HEK293T (cell line): Measurements from ENCODE around the gene APBB2.

ENCODE experiments used
- ARNT ChIP-seq: fragments of 450-650 bp; IDR thresholded peaks from 2 replicates; pipeline ENCODE4 v1.6.1; 2017; ENCODE audit warnings: mild to moderate bottlenecking
- BHLHE40 ChIP-seq: fragments of 450-650 bp; IDR thresholded peaks from 2 replicates; pipeline ENCODE4 v1.6.1; 2016; ENCODE audit warnings: mild to moderate bottlenecking, moderate library complexity, borderline replicate concordance
- CTBP1 ChIP-seq: fragments of 450-650 bp; IDR thresholded peaks from 2 replicates; pipeline ENCODE4 v1.6.1; 2016; ENCODE audit warnings: borderline replicate concordance
- FOXA1 ChIP-seq: fragments of 450-650 bp; IDR thresholded peaks from 2 replicates; pipeline ENCODE4 v1.6.1; 2016; ENCODE audit warnings: mild to moderate bottlenecking
- FOXK2 ChIP-seq: fragments of 450-650 bp; IDR thresholded peaks from 2 replicates; pipeline ENCODE4 v1.6.1; 2016; ENCODE audit warnings: mild to moderate bottlenecking
- LEF1 ChIP-seq: fragments of 450-650 bp; IDR thresholded peaks from 2 replicates; pipeline ENCODE4 v1.6.1; 2017; ENCODE audit warnings: mild to moderate bottlenecking, borderline replicate concordance
- NFRKB ChIP-seq: fragments of 450-650 bp; IDR thresholded peaks from 2 replicates; pipeline ENCODE4 v1.6.1; 2016; ENCODE audit warnings: mild to moderate bottlenecking, moderate library complexity
- SP1 ChIP-seq: fragments of 450-650 bp; IDR thresholded peaks from 2 replicates; pipeline ENCODE4 v1.6.1; 2017
- ZNF384 ChIP-seq: fragments of 450-650 bp; IDR thresholded peaks from 2 replicates; pipeline ENCODE4 v1.6.1; 2016

DNA sequence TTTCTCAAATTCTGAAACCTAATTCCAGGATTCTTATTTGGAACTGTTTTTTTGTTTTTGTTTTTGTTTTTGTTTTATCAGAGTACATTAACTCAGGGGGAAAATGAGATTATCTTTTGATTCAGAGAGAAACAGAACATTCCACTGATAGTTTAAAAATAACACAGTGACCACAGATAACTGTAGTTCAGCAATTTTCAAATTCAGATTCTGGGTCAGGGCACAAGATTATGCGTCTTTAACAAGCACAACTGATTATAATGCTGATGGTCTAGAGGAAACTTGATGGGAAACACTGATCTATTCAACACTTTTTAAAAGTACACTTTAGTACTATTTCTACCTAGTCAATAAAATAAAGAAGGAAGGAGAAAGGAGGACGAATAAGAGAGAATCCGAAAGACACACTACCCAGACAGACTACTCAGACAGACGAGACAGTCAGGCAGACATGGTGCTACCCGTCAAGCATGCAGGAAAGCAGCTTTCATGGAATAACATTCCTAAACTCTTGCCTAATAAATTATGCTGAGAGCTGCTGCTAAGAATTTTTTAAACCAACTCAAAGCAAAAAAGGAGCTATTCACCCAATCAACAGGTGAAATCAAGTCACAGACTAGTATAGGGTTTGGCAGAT lies 59.0 kb downstream of the APBB2 start:
- TF ChIP-seq FOXA1 (no peak), CTBP1 (no peak), ARNT (no peak), LEF1 (no peak), ZNF384 (no peak), FOXK2 (no peak), SP1 (no peak), BHLHE40 (no peak), NFRKB (no peak)
